Stimulated activated naive B cell treated with anti-CD40 and anti-IgM and Interleukin-4, amounts not matched to agents 10 μg/mL and 1 μg/mL and 100 μg/mL, for 72 hours (primary cell): ENCODE data around the gene A1CF.

Experiments
- ATAC-seq, 2 donors: fragments of 150-1000 bp; cut with Tn5 transposase; replicated peaks; 2 replicates each; pipeline ENCODE4 v1.10.0; 2021; ENCODE audit warnings: moderate library complexity in 1 of 2
- DNase-seq: peaks from one replicate; pipeline ENCODE4 v3.0.0; 2021
- H3K27ac Mint-ChIP-seq: one replicate; pipeline ENCODE4 v1.8.0; 2022; ENCODE audit warnings: mild to moderate bottlenecking, mixed read lengths
- H3K27me3 Mint-ChIP-seq, 2 donors: one replicate each; pipeline ENCODE4 v1.8.0; 2022; ENCODE audit warnings: mixed read lengths in 2 of 2
- H3K36me3 Mint-ChIP-seq, 2 donors: one replicate each; pipeline ENCODE4 v1.8.0; 2022; ENCODE audit warnings: mixed read lengths in 2 of 2, mild to moderate bottlenecking in 1 of 2
- H3K4me1 Mint-ChIP-seq, 2 donors: one replicate each; pipeline ENCODE4 v1.8.0; 2022; ENCODE audit warnings: mixed read lengths in 2 of 2, mild to moderate bottlenecking in 1 of 2
- H3K4me3 Mint-ChIP-seq, 2 donors: one replicate each; pipeline ENCODE4 v1.8.0; 2022; ENCODE audit warnings: mild to moderate bottlenecking in 2 of 2, mixed read lengths in 2 of 2, moderate library complexity in 1 of 2
- H3K9me3 Mint-ChIP-seq, 2 donors: one replicate each; pipeline ENCODE4 v1.8.0; 2022; ENCODE audit warnings: mixed read lengths in 2 of 2, mild to moderate bottlenecking in 1 of 2

Gene A1CF

DNA sequence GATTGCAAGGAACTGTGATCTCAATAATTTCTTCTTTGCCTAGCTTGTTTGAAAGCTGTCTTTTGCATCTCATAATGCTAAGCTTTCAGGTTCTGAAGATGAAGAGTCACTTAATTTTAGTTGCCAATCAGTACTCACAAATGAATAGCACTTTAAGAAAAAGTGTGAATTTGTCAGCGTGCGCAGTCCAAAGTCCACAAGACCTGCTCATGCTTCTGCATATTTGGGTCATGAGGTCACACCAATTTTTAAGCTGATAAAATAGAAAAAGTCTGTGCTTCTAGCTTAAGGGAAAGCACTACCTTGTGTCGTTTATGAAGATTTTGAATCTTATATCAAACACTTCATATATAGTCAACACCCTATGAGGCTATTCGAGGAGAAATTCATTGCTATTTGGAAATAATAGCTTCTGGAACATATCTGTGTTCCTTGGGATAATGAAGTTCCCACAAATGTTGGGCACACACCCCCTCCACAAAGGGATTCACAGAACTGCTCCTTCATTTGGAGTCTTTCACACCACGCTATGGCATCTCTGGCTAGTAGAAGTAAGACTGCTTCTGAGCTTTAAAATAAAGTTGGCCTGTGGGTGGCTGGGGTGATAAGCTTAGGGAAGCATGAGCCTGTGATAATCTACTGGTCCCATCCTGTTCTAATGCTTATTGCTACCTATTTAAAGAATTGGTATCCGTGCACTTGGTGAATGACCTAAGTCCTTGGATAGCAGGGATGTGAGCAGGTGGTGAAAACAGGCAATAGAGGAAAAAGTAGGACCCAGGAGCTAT is 33.3 kb downstream of the A1CF start:
- Mint-ChIP-seq H3K27ac (no peak overlapping the region), H3K9me3 (no peaks in the 10 kb centered on the region), H3K4me1 (no peaks in the 10 kb centered on the region), H3K36me3 (no peaks in the 10 kb centered on the region), H3K4me3 (no peak overlapping the region), H3K27me3 (peaks cover 11 to 12% of the 10 kb centered on the region in 2 donors)
- ATAC-seq = no peak
- DNase-seq = no peak

DNA sequence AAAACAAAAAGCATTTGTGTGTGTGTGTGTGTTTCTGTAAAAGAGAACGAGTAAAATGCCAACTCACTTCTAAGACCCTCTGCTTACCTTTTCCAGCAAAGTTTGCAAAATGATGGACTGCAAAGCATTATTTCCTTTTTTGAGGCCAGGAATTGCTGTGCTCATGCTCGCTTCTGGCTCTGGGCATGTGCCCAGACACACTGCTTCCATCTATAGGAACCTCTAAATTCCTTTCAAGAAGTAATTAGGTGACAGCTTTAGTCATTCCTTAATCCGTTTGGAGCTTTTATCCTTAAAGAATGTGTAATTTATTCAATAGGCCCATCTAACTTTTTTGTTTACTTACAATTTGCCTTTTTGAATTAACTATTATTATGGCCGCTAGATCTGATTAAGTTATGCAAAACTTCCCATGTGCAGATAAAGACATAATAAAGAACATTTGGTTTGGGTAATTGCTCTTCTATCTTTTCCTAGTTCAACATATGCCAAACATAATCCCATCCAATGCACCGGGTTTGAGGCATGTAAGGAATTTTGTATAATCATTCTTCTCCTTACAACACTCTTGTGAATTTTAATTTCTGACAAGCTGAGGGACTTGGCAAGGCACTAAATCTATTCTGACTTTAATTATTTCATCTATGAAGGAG is 34.7 kb downstream of the A1CF start:
- H3K27me3 Mint-ChIP-seq = peaks cover 11 to 12% of the 10 kb centered on the region in 2 donors
- no peaks in the 10 kb centered on the region for H3K4me1 Mint-ChIP-seq
- no peaks in the 10 kb centered on the region for H3K9me3 Mint-ChIP-seq
- H3K36me3 Mint-ChIP-seq = no peaks in the 10 kb centered on the region
- no peak for DNase-seq
- ATAC-seq = no peak
- no peak overlapping the region for H3K4me3 Mint-ChIP-seq
- no peak overlapping the region for H3K27ac Mint-ChIP-seq

DNA sequence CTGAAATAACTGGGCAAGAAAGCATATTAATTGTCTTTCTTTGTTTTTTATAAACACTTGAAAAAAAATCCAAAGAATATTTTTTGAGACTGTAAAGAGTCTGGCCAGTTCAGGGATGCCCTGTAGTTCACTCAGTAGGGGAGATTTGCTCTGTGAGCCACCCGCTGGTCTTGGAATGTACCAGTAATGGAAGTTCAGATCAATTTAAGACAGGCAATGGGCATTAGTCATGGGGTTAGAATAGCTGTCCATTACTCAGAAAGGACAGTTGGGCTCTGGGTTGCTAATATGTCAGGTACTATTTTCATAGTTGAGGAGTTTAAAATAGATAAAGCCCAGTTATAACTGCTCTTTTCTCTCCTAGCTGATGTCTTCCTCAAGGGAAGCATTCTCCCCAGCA is 38.7 kb downstream of the A1CF start:
- no peaks in the 10 kb centered on the region for H3K4me1 Mint-ChIP-seq
- H3K9me3 Mint-ChIP-seq = no peaks in the 10 kb centered on the region
- H3K36me3 Mint-ChIP-seq = no peaks in the 10 kb centered on the region
- no peak for ATAC-seq
- no peak overlapping the region for H3K4me3 Mint-ChIP-seq
- H3K27me3 Mint-ChIP-seq = peaks cover 4 to 6% of the 10 kb centered on the region in 2 donors
- no peak overlapping the region for H3K27ac Mint-ChIP-seq
- no peak for DNase-seq

DNA sequence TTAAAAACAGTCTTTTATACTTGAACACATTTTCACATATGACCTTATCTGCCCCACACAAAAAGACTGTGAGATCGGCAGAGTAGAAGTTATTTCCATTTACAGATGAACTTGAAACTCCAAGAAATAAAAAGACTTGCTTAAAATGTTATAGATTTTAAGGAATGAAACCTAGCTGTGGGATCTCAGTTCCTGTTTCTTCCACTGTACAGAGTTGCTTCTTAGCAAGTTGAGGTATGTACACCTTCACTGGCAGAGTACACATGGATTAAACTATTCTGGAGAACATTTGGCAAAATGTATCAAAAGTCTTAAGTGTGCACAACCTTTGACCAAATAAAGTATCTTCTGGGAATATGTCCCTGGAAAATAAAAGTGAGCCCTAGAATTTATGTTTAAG is 48.3 kb downstream of the A1CF start:
- Mint-ChIP-seq H3K4me1 (no peaks in the 10 kb centered on the region), H3K9me3 (no peaks in the 10 kb centered on the region), H3K27me3 (peaks cover 12 to 15% of the 10 kb centered on the region in 2 donors), H3K36me3 (no peaks in the 10 kb centered on the region), H3K27ac (no peak overlapping the region), H3K4me3 (no peak overlapping the region)
- no peak for DNase-seq
- ATAC-seq = no peak

DNA sequence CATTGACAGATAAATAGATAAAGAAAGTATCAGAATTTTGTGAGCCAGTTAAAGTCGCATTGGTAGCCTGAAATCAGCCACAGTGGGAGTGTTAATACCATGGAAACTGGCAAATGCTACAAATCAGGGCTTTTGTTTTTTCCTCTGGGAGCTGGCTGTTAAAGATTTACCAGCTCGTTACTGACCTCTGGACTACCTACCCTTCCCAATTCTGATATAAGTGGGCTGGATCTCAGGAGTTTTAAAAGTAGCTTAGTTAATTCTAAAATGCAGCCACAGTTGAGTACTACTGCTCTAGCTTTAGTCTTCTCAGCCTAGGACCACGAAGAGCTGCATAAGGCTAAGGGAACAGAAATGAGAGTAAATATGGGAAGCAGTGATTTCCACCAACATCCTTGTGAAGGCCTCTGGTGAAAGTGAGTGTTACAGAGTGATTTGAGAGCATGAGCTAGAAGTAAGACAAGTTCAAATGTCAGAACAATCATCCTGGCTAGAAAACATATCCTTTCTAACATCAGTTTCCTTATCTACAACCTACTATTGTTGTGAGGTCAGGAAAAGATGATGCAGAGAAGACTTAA is 53.2 kb downstream of the A1CF start:
- no peaks in the 10 kb centered on the region for H3K4me1 Mint-ChIP-seq
- H3K9me3 Mint-ChIP-seq = peaks cover 0 to 2% of the 10 kb centered on the region in 2 donors
- H3K27me3 Mint-ChIP-seq = peaks cover 20 to 36% of the 10 kb centered on the region in 2 donors
- no peaks in the 10 kb centered on the region for H3K36me3 Mint-ChIP-seq
- no peak overlapping the region for H3K27ac Mint-ChIP-seq
- DNase-seq (no peak), ATAC-seq (no peak)
- H3K4me3 Mint-ChIP-seq = no peak overlapping the region

DNA sequence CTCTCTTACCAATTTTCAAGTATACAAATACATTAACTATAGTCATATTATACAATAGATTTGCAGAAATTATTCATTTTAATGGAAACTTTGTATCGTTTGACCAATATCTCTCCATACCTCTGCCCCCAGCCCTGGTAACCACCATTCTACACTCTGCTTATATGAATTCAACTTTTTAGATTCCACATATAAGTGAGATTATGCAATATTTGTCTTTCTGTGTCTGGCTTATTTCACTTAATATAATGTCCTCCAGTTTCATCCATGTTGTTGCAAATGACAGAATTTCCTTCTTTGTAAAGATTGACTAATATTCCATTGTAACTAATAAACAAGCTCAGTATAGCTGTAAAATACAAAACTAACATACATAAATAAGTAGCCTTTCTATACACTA is 55.4 kb downstream of the A1CF start:
- H3K27me3 Mint-ChIP-seq = peaks cover 26 to 38% of the 10 kb centered on the region in 2 donors
- no peak overlapping the region for H3K27ac Mint-ChIP-seq
- DNase-seq = no peak
- H3K36me3 Mint-ChIP-seq = no peaks in the 10 kb centered on the region
- no peak overlapping the region for H3K4me3 Mint-ChIP-seq
- ATAC-seq = no peak
- H3K9me3 Mint-ChIP-seq = peaks cover 2 to 3% of the 10 kb centered on the region in 2 donors
- no peaks in the 10 kb centered on the region for H3K4me1 Mint-ChIP-seq

DNA sequence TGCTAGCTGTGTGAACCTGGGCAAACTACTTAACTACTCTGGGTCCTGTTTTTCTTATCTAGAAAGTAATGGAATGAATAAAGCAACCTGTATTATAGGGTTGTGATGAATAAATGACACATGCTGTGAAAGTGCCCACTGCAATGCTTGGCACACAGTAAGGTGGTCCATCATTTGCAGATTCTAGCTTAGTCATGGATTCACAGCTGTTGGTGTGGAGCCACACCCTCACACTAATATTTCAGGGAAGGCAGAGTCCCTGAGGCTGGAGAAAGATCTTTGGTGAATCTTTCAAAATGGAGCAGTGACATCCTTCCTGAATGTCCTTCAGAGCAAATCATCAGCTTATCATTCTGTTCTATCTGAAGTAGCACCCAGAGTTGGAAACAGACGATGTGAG is 60.6 kb downstream of the A1CF start:
- Mint-ChIP-seq H3K4me1 (no peaks in the 10 kb centered on the region), H3K36me3 (no peaks in the 10 kb centered on the region), H3K27me3 (peaks cover 14 to 19% of the 10 kb centered on the region in 2 donors), H3K9me3 (peaks cover 2 to 3% of the 10 kb centered on the region in 2 donors), H3K27ac (no peak overlapping the region), H3K4me3 (no peak overlapping the region)
- no peak for ATAC-seq
- DNase-seq = no peak

DNA sequence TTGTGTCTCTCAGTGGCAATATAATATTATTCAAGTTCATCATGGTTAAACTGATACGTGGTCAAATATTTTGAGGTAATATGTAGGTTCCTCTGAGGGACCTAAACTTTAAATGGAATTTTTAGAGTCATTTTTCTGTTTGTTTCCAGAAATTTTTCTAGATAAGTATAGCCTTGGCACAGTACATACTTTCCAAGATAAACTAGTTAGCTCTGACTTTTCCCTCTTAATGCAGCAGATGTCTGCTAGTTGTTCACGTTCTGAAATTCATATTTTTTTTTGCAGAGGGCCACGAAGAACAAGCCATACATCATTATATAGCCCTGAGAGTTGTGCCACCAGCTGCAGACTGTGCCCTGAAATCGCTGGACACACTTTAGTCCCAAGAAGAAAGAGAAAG is 61.6 kb downstream of the A1CF start:
- ATAC-seq = no peak
- Mint-ChIP-seq H3K9me3 (peaks cover 2 to 3% of the 10 kb centered on the region in 2 donors), H3K36me3 (no peaks in the 10 kb centered on the region), H3K4me1 (no peaks in the 10 kb centered on the region), H3K4me3 (no peak overlapping the region), H3K27me3 (peaks cover 10 to 17% of the 10 kb centered on the region in 2 donors), H3K27ac (no peak overlapping the region)
- no peak for DNase-seq

DNA sequence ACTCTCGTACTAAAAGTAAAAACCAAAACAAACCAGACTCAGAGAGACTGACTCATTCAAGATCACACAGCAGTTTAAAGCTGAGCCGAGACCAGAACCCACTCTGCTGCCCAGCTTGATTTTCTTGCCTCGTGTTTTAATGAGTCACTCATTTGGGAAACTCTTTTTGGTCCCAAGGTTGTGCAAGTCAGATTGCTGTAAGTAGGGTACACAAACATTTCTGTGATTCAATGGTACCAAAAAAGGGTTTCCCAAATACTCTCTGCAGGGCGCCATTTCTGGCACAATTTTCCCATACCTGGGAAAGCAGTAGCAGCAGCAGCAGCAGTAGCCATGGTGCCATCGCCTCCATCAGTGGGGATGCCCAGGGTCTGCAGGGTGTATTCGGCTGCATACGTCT is 75.8 kb downstream of the A1CF start:
- no peaks in the 10 kb centered on the region for H3K9me3 Mint-ChIP-seq
- DNase-seq (no peak), ATAC-seq (no peak)

DNA sequence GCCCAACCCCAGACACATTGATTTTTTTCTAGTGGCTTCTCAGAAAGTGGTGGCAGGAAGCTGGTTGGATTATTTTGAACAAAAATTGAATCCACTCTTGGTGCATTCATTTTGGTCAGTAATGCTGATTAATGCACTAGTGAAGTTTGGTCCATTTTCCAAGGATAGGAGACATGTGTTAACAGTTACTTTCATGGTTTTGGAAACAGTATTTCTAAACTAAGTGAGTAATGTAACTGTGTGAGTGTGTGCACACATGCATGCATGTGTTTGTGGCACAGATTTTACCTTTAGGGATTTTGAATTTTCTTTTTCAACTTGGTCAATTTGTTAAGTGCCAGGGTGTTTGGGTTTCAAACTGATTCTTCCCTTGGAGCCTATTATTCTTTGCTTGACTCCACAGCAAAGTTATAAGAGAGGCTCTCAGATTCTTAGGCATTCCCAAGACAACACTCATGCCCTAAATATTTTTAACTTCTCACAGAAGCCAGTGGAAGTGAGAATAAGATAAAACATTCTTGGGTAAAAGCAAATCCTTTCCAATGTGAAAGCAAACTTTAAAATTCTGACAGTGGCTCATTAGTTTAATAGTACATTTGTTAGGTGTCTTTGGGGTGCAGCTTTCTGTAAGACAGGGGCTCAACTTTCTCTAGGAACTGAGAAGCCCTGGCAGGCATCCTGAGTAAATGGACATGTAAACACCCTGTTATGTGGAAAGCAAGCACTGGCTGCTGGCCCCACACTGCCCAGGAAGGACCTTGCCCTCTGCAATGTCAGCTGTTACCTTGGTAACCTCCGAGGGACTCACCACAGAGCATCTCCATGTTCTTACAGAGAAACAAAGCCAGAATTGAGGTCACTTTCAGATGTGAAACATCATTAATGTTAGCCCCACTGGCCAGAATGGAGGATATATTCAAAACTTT is 77.3 kb downstream of the A1CF start:
- Mint-ChIP-seq H3K36me3 (no peaks in the 10 kb centered on the region), H3K27me3 (peaks cover 4 to 29% of the 10 kb centered on the region in 2 donors), H3K4me1 (no peaks in the 10 kb centered on the region), H3K9me3 (no peaks in the 10 kb centered on the region), H3K4me3 (no peak overlapping the region), H3K27ac (no peak overlapping the region)
- no peak for ATAC-seq
- DNase-seq = no peak

More for the DNA sequence above, 75.8 kb downstream of the A1CF start:
- H3K4me3 Mint-ChIP-seq = no peak overlapping the region
- H3K27me3 Mint-ChIP-seq = peaks cover 0 to 20% of the 10 kb centered on the region in 2 donors
- no peak overlapping the region for H3K27ac Mint-ChIP-seq
- H3K36me3 Mint-ChIP-seq = no peaks in the 10 kb centered on the region
- no peaks in the 10 kb centered on the region for H3K4me1 Mint-ChIP-seq

DNA sequence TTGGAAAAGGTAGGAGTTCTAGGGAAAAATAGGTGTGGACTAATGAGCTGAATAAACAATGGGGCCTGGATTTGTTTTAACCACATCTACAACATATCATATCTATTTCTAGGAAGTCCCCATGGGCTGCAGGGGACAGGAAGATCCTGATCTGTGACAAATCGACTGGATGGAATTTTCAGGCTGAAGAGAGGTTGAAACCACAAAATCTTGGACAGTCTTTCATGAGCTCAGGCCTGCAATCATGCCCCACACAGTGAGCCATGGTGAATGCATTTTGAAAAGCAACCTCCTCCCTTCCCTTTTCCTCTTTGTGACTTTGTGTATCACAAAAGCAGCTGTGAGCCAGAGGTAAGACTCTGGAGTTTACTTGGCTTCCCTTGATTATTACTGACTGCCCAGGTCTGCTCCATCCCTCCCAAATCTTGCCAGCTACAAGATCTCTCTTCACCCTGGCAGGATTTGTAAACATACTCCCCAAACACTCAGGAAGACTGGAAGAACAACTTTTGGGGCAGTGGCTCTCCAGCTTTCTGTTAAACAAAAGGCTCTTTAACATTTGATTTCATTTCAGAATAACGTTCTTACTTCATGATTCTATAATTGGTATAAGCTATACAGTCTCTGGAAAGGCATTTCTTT is 79.3 kb downstream of the A1CF start:
- Mint-ChIP-seq H3K4me3 (no peak overlapping the region), H3K36me3 (no peaks in the 10 kb centered on the region), H3K27me3 (peaks cover 6 to 32% of the 10 kb centered on the region in 2 donors), H3K27ac (no peak overlapping the region), H3K4me1 (no peaks in the 10 kb centered on the region), H3K9me3 (no peaks in the 10 kb centered on the region)
- ATAC-seq (no peak), DNase-seq (no peak)

DNA sequence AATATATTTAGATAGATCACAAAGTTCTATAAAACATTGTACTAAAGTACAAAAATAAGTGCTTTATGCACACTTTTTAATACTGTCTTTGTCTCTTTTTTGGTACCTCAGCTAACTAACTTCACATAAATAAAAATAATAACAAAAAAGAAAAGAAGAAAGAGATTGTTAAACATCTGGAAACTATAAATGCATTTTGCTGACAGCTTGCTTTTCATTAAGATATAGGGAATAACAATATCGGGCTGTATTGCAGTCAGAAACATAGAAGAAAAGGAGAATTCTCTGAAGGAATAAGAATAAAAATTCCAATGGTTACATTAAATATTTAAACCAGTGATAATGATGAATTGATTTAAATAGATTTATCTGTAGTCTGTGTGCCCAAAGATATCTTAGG is 85.8 kb downstream of the A1CF start:
- Mint-ChIP-seq H3K27ac (no peak overlapping the region), H3K36me3 (no peaks in the 10 kb centered on the region), H3K4me3 (no peak overlapping the region), H3K4me1 (no peaks in the 10 kb centered on the region), H3K27me3 (peaks cover 26 to 32% of the 10 kb centered on the region in 2 donors), H3K9me3 (no peaks in the 10 kb centered on the region)
- DNase-seq = no peak
- no peak for ATAC-seq

DNA sequence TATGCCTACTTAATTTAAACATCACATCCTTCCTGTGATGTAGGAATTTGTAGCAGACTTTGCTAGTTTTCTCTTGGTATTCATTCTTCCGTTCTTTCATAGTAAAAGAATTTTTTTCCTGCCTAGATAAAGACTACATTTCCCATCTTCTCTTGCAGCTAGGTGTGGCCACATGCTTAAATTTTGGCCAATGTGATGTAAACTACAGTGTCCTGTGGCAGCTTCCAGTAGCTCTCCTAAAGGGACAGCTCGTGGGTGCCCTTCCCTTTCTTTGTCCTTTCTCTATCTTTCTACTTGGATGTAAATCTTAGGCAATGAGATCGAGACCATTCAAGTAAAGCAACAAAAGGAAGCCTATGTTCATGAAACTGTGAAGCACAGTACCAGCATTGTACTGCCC is 87.1 kb downstream of the A1CF start:
- Mint-ChIP-seq H3K9me3 (no peaks in the 10 kb centered on the region), H3K27me3 (peaks cover 20 to 40% of the 10 kb centered on the region in 2 donors), H3K27ac (no peak overlapping the region), H3K36me3 (no peaks in the 10 kb centered on the region), H3K4me1 (no peaks in the 10 kb centered on the region), H3K4me3 (no peak overlapping the region)
- ATAC-seq (no peak), DNase-seq (no peak)

DNA sequence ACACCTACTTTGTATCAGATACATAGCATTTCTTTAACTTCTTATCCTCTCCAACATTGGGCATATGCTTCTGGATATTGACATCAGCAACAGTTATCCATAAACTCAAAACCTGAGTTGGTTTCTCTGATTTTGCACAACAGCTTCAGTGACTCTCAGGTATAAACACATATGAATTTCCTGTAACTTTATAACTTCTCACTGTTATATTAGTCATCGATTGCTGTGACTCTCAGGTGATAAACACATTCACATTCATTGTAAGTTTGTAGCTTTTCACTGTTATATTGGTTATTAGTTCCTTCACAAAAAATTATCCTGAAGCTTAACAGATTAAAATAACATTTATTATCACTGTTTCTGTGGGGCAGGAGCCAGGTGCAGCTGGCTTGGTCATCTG is 88.7 kb downstream of the A1CF start:
- Mint-ChIP-seq H3K4me1 (no peaks in the 10 kb centered on the region), H3K4me3 (no peak overlapping the region), H3K36me3 (no peaks in the 10 kb centered on the region), H3K27me3 (peaks cover 17 to 38% of the 10 kb centered on the region in 2 donors), H3K27ac (no peak overlapping the region), H3K9me3 (no peaks in the 10 kb centered on the region)
- DNase-seq (no peak), ATAC-seq (no peak)
